Measurements from ENCODE around the gene STARD13.

Gene STARD13

GRCh38 chr13:33100886-33101285, 184.7 kb downstream of the STARD13 start:
- no peak overlapping the region for H3K4me3 ChIP-seq (replicated peaks; ENCODE audit: low read depth, low read length)
- TF ChIP-seq CTCF (IDR thresholded peaks at IDR 0.05; ENCODE audit: low read length, missing control alignments): no peak
- DNase-seq (ENCODE audit: low read depth): no peak

GRCh38 chr13:33099860-33100259, 185.7 kb downstream of the STARD13 start:
- TF ChIP-seq CTCF (IDR thresholded peaks at IDR 0.05; ENCODE audit: low read length, missing control alignments): no peak
- DNase-seq (ENCODE audit: low read depth): no peak
- no peak overlapping the region for H3K4me3 ChIP-seq (replicated peaks; ENCODE audit: low read depth, low read length)

GRCh38 chr13:33096886-33097605, 188.5 kb downstream of the STARD13 start:
- no peak for DNase-seq (ENCODE audit: low read depth)
- no peak overlapping the region for H3K4me3 ChIP-seq (replicated peaks; ENCODE audit: low read depth, low read length)
- no peak for TF ChIP-seq CTCF (IDR thresholded peaks at IDR 0.05; ENCODE audit: low read length, missing control alignments)

- no peak overlapping the region for H3K4me3 ChIP-seq (replicated peaks; ENCODE audit: low read depth, low read length)
- TF ChIP-seq CTCF (IDR thresholded peaks at IDR 0.05; ENCODE audit: low read length, missing control alignments): no peak
- peak; percentile 54 for DNase-seq (ENCODE audit: low read depth)
Measured at GRCh38 chr13:33092073-33092987, 193.2 kb downstream of the STARD13 start.

GRCh38 chr13:33091415-33091774, 194.2 kb downstream of the STARD13 start:
- no peak for TF ChIP-seq CTCF (IDR thresholded peaks at IDR 0.05; ENCODE audit: low read length, missing control alignments)
- no peak overlapping the region for H3K4me3 ChIP-seq (replicated peaks; ENCODE audit: low read depth, low read length)
- DNase-seq (ENCODE audit: low read depth): no peak

- no peak for DNase-seq (ENCODE audit: low read depth)
- no peak for TF ChIP-seq CTCF (IDR thresholded peaks at IDR 0.05; ENCODE audit: low read length, missing control alignments)
- no peak overlapping the region for H3K4me3 ChIP-seq (replicated peaks; ENCODE audit: low read depth, low read length)
Measured at GRCh38 chr13:33090755-33091414, 194.7 kb downstream of the STARD13 start.

Data from fibroblast of pulmonary artery (primary cell).